WTC11 (cell line): ENCODE measurements around the gene S100B. TPM values are rescaled to one million over a fixed set of nuclear protein-coding genes. Genes with fewer than 3 reads are reported as not detected.

ENCODE experiments used
- ATAC-seq: fragments of 200-7000 bp; cut with Tn5 transposase; 2 replicates; pipeline ENCODE4 v1.10.0; 2021; ENCODE audit warnings: mild to moderate bottlenecking, moderate library complexity
- CTCF ChIA-PET: fragments of 300-600 bp; sonication (Branson Sonifier 250); formaldehyde crosslinking; loops from one replicate; lab custom pipeline; 2021; ENCODE audit warnings: antibody characterized with exemption; lab: Charles Lee
- POLR2A ChIA-PET: fragments of 350-600 bp; sonication (Branson Sonifier 250); formaldehyde crosslinking; loops from one replicate; lab custom pipeline; 2021; ENCODE audit warnings: antibody characterized with exemption; lab: Charles Lee
- DNase-seq: peaks from one replicate; pipeline ENCODE4 v3.0.0; 2021; ENCODE audit warnings: low spot score
- H3K27ac Mint-ChIP-seq: 2 replicates; pipeline ENCODE4 v1.8.0; 2021; ENCODE audit warnings: mixed read lengths
- H3K27me3 Mint-ChIP-seq: 2 replicates; pipeline ENCODE4 v1.8.0; 2021; ENCODE audit warnings: low read depth, mild to moderate bottlenecking, moderate library complexity, mixed read lengths
- H3K36me3 Mint-ChIP-seq: 2 replicates; pipeline ENCODE4 v1.8.0; 2021; ENCODE audit warnings: mixed read lengths
- H3K4me1 Mint-ChIP-seq: 2 replicates; pipeline ENCODE4 v1.8.0; 2022; ENCODE audit warnings: mixed read lengths
- H3K4me3 Mint-ChIP-seq: 2 replicates; pipeline ENCODE4 v1.8.0; 2021; ENCODE audit warnings: mild to moderate bottlenecking, moderate library complexity, mixed read lengths
- H3K9me3 Mint-ChIP-seq: 2 replicates; pipeline ENCODE4 v1.8.0; 2021; ENCODE audit warnings: mixed read lengths
- ATF1 ChIP-seq: sonication (generic); formaldehyde crosslinking; IDR thresholded peaks from 2 replicates; pipeline ENCODE4 v1.8.1; 2023; ENCODE audit warnings: mild to moderate bottlenecking, moderate library complexity, missing genetic modification reagents
- E2F4 ChIP-seq: sonication (generic); formaldehyde crosslinking; IDR thresholded peaks from 2 replicates; pipeline ENCODE4 v1.8.1; 2022; ENCODE audit warnings: low read depth, mild to moderate bottlenecking, moderate library complexity, missing genetic modification reagents, borderline replicate concordance
- E2F5 ChIP-seq: sonication (generic); formaldehyde crosslinking; IDR thresholded peaks from 2 replicates; pipeline ENCODE4 v1.8.1; 2022; ENCODE audit warnings: mild to moderate bottlenecking, moderate library complexity, missing genetic modification reagents
- ERG ChIP-seq: fragments of 250-450 bp; sonication (Bioruptor Pico); IDR thresholded peaks from 2 replicates; pipeline ENCODE4 v1.8.0; 2021; ENCODE audit warnings: mild to moderate bottlenecking
- HMGA2 ChIP-seq: fragments of 250-450 bp; sonication (Bioruptor Pico); IDR thresholded peaks from 2 replicates; pipeline ENCODE4 v1.4.0; 2021; ENCODE audit warnings: mild to moderate bottlenecking, moderate library complexity
- MAX ChIP-seq: sonication (generic); formaldehyde crosslinking; IDR thresholded peaks from 2 replicates; pipeline ENCODE4 v1.8.0; 2022; ENCODE audit warnings: mild to moderate bottlenecking, missing genetic modification reagents
- MXD4 ChIP-seq: fragments of 250-450 bp; sonication (Bioruptor Pico); IDR thresholded peaks from 2 replicates; pipeline ENCODE4 v1.8.0; 2021; ENCODE audit warnings: mild to moderate bottlenecking, moderate library complexity, borderline replicate concordance
- NFE2L1 ChIP-seq: sonication (generic); formaldehyde crosslinking; IDR thresholded peaks from 2 replicates; pipeline ENCODE4 v1.8.1; 2023; ENCODE audit warnings: missing genetic modification reagents
- NR2C2 ChIP-seq: sonication (generic); formaldehyde crosslinking; IDR thresholded peaks from 2 replicates; pipeline ENCODE4 v1.8.0; 2022; ENCODE audit warnings: mild to moderate bottlenecking, missing genetic modification reagents
- SMAD4 ChIP-seq: sonication (generic); formaldehyde crosslinking; IDR thresholded peaks from 2 replicates; pipeline ENCODE4 v1.8.0; 2022; ENCODE audit warnings: mild to moderate bottlenecking, missing genetic modification reagents
- SOX15 ChIP-seq: fragments of 250-450 bp; sonication (Bioruptor Pico); IDR thresholded peaks from 2 replicates; pipeline ENCODE4 v1.9.0; 2021; ENCODE audit warnings: mild to moderate bottlenecking
- ZBTB21 ChIP-seq: sonication (generic); formaldehyde crosslinking; IDR thresholded peaks from 2 replicates; pipeline ENCODE4 v1.8.1; 2023; ENCODE audit warnings: mild to moderate bottlenecking, missing genetic modification reagents, borderline replicate concordance
- ZNF263 ChIP-seq: sonication (generic); formaldehyde crosslinking; IDR thresholded peaks from 2 replicates; pipeline ENCODE4 v1.8.1; 2022; ENCODE audit warnings: low read depth, mild to moderate bottlenecking, moderate library complexity, missing genetic modification reagents
- ZNF423 ChIP-seq: fragments of 250-450 bp; sonication (Bioruptor Pico); IDR thresholded peaks from 2 replicates; pipeline ENCODE4 v2.1.2; 2022; ENCODE audit warnings: mild to moderate bottlenecking, moderate library complexity
- total RNA-seq: library from RNA; stranded (reverse); gene quantifications from 3 replicates; pipeline ENCODE4 v1.2.3, GENCODE V29; 2021
- TF ChIP-seq, protein P1 (sequence below): sonication (generic); formaldehyde crosslinking; IDR thresholded peaks from 2 replicates; pipeline ENCODE4 v1.8.1; 2023; ENCODE audit warnings: mild to moderate bottlenecking, missing genetic modification reagents
- TF ChIP-seq, protein P2 (sequence below): sonication (generic); formaldehyde crosslinking; IDR thresholded peaks from 2 replicates; pipeline ENCODE4 v1.8.0; 2022; ENCODE audit warnings: mild to moderate bottlenecking, missing genetic modification reagents
- TF ChIP-seq, protein P3 (sequence below): sonication (generic); formaldehyde crosslinking; IDR thresholded peaks from 2 replicates; pipeline ENCODE4 v1.8.1; 2022; ENCODE audit warnings: missing genetic modification reagents, borderline replicate concordance

Gene S100B
- total RNA-seq, 1 experiment from 2014 or later, result 0.46 TPM

- ATAC-seq (no peak), DNase-seq (no peak)
- H3K4me3 Mint-ChIP-seq, result no peak overlapping the region
- ChIA-PET POLR2A (no interaction called here), CTCF (interaction anchor here (0.7 kb wide), 1 partner anchor 17 kb away, joined by 3 read pairs; no protein-coding TSS in a partner anchor)
- no peaks in the 10 kb centered on the region for H3K27me3 Mint-ChIP-seq
- H3K36me3 Mint-ChIP-seq, result peaks cover 77% of the 10 kb centered on the region
- no peaks in the 10 kb centered on the region for H3K9me3 Mint-ChIP-seq
- H3K4me1 Mint-ChIP-seq, result no peaks in the 10 kb centered on the region
- H3K27ac Mint-ChIP-seq, result no peak overlapping the region
- TF ChIP-seq, protein P1, sequence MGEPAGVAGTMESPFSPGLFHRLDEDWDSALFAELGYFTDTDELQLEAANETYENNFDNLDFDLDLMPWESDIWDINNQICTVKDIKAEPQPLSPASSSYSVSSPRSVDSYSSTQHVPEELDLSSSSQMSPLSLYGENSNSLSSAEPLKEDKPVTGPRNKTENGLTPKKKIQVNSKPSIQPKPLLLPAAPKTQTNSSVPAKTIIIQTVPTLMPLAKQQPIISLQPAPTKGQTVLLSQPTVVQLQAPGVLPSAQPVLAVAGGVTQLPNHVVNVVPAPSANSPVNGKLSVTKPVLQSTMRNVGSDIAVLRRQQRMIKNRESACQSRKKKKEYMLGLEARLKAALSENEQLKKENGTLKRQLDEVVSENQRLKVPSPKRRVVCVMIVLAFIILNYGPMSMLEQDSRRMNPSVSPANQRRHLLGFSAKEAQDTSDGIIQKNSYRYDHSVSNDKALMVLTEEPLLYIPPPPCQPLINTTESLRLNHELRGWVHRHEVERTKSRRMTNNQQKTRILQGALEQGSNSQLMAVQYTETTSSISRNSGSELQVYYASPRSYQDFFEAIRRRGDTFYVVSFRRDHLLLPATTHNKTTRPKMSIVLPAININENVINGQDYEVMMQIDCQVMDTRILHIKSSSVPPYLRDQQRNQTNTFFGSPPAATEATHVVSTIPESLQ (CRISPR knock-in tag), result no peak
- no peak for TF ChIP-seq MAX
- TF ChIP-seq, protein P2, sequence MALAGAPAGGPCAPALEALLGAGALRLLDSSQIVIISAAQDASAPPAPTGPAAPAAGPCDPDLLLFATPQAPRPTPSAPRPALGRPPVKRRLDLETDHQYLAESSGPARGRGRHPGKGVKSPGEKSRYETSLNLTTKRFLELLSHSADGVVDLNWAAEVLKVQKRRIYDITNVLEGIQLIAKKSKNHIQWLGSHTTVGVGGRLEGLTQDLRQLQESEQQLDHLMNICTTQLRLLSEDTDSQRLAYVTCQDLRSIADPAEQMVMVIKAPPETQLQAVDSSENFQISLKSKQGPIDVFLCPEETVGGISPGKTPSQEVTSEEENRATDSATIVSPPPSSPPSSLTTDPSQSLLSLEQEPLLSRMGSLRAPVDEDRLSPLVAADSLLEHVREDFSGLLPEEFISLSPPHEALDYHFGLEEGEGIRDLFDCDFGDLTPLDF (CRISPR knock-in tag), result no peak
- no peak for TF ChIP-seq ERG (CRISPR knock-in tag)
- TF ChIP-seq E2F5 (CRISPR knock-in tag), result no peak
- TF ChIP-seq ZBTB21 (CRISPR knock-in tag), result no peak
- TF ChIP-seq ZNF263 (CRISPR knock-in tag), result no peak
- TF ChIP-seq ATF1 (CRISPR knock-in tag), result no peak
- TF ChIP-seq NR2C2 (CRISPR knock-in tag), result no peak
- TF ChIP-seq MXD4 (CRISPR knock-in tag), result no peak
Observed at GRCh38 chr21:46645840-46646239, 41.0 kb upstream of the S100B start.

DNA sequence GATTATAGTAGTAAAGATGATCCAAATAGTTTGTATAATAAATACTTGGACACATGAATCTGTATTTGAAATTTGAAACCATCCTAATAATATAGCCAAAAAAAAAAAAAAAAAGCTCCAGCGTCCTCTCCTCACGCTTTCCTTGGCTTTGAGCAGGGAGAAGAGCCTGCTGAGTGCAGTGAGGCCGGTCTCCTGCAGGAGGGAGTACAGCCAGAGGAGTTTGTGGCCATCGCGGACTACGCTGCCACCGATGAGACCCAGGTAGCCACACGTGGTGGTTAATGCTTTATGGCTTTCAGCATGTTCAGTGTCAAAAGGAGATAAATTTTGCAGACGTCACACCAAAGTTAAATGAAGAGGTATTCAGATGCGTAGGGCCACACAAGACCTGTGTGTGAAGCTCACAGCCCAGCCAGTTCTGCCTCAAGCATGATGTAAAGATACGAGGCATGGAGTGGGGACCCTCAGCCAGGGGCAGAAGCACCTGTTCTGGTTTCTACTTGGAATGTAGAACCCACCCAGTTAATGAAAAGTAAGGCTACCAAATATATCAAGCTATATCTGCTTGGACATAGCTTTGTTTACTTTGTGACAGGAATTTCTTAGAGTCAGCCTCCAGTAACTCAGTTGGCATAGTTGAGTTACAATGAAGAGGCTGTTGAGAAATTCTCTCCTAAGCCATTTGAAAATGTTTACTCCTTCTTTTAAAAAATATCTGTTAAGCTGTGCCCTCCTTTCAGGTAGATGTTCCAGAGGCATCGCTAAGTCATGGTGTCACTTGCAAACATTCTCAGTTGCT lies 38.7 kb upstream of the S100B start:
- peaks cover 68% of the 10 kb centered on the region for H3K36me3 Mint-ChIP-seq
- no peak for TF ChIP-seq HMGA2 (CRISPR knock-in tag)
- TF ChIP-seq ZNF423 (CRISPR knock-in tag), result no peak
- no peak for TF ChIP-seq E2F4 (CRISPR knock-in tag)
- no peak for TF ChIP-seq SMAD4
- TF ChIP-seq SOX15 (CRISPR knock-in tag), result no peak
- TF ChIP-seq, protein P3, sequence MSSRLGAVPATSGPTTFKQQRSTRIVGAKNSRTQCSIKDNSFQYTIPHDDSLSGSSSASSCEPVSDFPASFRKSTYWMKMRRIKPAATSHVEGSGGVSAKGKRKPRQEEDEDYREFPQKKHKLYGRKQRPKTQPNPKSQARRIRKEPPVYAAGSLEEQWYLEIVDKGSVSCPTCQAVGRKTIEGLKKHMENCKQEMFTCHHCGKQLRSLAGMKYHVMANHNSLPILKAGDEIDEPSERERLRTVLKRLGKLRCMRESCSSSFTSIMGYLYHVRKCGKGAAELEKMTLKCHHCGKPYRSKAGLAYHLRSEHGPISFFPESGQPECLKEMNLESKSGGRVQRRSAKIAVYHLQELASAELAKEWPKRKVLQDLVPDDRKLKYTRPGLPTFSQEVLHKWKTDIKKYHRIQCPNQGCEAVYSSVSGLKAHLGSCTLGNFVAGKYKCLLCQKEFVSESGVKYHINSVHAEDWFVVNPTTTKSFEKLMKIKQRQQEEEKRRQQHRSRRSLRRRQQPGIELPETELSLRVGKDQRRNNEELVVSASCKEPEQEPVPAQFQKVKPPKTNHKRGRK (CRISPR knock-in tag), result no peak
- TF ChIP-seq NFE2L1 (CRISPR knock-in tag), result no peak
- no peak for TF ChIP-seq NR2C2 (CRISPR knock-in tag)
- H3K4me1 Mint-ChIP-seq, result no peaks in the 10 kb centered on the region
- H3K4me3 Mint-ChIP-seq, result no peak overlapping the region
- H3K27ac Mint-ChIP-seq, result no peak overlapping the region
- POLR2A ChIA-PET, result no interaction called here
- no peak for DNase-seq
- peaks cover 3% of the 10 kb centered on the region; the same call in 1 of the 2 replicates for H3K9me3 Mint-ChIP-seq
- CTCF ChIA-PET, result interaction anchor here (0.7 kb wide), 1 partner anchor 18 kb away, joined by 3 read pairs; no protein-coding TSS in a partner anchor
- no peaks in the 10 kb centered on the region for H3K27me3 Mint-ChIP-seq
- ATAC-seq, result no peak
